ENCODE data around the gene MLLT6.

The MLLT6 gene

DNA sequence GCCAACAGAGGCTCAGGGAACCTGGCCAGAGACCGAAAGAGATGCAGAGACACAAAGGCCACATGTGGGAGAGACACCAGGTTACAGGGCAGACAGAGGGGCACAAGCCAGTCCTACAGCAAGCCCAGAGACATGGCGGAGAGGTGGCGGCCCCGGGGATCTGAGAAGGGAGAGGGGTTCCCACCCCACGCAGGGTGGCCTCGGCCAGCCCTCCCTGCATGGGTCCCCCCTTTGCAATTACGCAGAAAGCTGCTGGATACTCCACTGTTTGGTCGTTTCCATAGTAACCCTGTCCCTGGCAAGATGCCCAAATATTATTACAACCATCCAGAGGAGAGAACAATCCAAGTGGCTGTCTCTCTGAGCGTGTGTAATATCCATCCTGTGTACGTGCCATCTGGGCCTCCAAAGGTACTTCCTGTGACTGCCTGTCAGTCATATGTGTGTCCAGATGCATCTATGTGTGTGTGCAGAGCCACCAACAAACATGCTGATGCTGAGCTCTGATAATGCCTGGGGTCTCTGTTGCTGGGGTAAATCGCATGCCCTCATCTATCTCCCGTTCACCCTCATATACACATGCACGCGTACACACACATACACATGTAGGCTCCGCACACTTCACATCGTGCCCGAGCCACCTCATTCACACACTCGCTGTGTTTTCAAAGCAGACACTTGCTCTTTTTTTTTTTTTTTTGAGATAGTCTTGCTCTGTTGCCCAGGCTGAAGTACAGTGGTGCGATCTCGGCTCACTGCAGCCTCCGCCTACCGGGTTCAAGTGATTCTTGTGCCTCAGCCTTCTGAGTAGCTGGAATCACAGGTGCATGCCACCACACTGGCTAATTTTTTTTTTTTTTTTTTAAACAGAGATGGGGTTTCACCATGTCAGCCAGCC is 37.6 kb downstream of the MLLT6 start:
- no peak for DNase-seq (ENCODE audit: low spot score)

DNA sequence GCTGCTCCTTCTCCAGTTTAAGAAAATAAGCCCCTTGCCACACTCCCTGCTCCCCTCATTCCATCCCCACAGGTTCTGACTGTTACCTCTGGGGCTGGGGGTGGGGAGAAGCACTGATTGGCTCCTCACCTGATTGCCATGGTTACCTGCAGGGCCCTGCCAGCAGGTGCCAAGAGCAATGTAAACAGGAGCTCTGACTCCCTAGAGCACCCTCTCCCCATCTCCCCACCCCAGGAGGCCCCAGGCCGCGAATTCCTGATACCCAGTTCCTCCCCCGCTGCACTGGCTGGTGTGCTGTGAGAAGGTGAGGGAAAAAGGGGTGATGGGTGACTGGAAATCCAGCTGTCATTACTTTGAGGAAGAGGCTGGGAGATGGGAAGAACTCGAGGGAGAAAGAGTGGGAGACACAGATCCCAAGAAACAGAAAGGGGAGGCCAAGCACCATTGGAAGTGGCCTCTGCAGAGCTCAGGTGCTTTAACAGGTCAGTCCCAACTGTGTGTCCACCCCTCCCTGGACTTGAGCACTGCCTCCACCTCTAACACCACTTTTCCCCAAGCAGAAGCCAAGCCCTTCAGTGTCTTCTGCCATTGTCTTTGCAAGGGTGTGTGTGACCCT is 38.6 kb downstream of the MLLT6 start:
- no peak for DNase-seq (ENCODE audit: low spot score)

DNA sequence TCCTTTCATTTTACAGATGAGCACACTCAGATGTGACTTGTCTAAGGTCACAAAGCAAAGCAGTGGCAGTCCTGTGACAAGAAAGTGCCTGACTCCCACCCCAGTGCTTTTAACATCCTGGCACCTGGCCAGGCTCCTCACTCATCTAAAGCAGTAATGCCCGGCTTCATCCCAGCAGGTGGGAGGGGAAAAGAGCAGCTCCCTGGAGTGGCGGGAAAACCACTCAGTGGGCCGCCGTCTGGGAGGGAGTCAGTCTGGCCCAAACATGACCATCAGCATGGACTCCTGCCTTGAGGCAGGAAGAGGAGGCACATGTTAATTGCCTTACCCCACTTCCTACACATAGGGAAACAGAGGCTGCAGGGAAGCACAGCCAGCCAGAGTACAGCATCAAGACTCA is 40.5 kb downstream of the MLLT6 start:
- DNase-seq (ENCODE audit: low spot score), result no peak

DNA sequence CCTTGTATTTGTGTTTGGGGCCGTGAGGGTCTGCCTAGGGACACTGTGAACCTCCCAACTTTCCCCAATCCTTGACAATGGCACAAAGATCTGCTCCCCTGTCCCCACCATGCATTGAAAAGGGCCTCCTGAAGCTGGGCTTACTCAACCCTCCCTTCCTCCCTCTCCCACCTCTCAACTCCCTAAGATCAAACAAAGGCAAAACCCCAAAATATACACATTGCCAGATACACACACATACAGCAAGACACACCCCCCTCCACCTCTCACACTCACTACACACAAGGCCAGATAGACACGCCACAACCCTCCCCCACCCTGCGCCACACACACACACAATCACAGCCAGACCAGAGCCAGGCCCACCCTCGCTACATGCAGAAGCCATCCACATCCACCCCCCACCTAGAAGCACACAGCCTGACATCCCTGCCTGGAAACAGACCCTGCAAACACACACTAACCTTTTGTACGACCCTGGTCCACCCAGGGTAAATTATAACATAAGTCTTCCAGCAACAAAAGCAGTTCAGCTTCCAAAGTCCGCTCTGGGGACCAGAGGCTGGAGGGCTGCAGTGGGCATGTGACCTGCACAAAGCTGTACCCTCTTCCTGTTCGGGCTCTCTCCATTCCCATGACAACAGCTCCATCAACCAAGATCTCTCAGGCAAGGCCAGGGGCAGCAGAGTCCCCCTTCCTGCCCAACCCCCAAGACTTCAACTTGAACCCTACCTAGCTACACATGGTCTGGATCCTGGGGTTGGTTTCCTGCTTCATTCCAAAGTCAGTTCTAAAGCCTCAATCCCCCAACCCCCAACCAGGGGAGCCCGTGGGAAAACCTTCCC is 41.2 kb downstream of the MLLT6 start:
- no peak for DNase-seq (ENCODE audit: low spot score)

DNA sequence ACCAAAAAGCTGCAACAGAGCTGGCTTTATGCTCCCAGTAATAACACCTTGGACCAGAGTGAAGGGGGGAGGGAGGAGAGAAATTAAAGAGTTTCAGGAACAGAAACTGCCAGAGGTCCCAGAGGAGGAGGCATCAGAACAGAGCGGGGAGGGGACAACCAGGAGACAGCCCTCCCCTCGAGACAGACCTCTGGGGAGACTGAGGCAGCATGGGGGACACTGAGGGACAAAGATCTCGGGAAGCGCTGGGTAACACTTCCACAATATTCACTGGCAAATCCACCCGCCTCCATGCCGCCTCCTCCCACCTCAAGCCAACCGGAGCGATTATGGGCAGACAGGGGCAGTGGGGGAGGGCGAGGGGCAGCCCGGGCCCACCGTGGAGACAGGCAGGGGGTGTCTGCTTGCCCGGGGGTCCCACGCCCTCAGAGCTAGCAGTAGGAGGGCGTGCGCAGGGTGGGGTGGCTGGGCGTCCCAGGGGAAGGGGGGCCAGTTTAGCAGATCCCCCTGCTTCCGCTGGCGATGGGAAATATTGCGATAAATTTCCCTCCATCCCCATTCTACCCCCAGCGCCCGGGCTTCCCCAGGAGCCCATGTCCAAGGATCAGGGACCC is 41.9 kb downstream of the MLLT6 start:
- DNase-seq (ENCODE audit: low spot score), result peak; percentile 69

DNA sequence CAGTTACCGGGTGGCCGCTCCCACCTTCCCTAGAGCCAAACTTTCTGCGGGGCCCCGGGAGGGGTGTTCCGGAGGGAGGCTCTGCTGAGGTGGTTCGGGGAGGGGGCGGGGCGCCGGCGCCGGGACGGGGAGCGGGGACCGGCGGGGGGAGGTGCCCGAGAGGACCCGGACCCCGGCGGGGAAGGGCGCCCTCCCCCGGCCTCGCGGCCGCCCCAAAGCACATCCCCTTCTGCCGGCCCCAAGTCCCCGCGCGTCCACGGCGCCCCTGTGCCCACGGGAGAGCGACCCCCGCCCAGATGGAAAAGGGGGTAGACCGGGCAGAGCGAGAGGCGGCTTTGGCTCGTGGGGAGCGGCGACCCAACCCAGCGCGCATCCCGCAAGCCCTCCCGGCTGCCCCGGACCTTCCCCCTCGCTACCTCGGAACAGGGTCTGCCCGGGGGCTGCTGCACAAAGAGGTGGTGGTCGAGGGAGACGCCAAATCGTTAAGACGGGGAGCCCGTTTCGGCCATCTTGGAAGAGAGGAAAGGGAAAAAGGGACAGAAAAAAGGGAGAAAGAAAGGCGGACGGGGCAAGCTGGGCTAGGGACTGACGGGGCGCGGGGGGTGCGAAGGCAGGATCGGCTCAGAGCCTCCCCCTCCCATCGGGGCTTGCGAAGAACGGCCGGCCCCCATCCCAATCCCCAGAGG is 42.5 kb downstream of the MLLT6 start:
- no peak for DNase-seq (ENCODE audit: low spot score)

DNA sequence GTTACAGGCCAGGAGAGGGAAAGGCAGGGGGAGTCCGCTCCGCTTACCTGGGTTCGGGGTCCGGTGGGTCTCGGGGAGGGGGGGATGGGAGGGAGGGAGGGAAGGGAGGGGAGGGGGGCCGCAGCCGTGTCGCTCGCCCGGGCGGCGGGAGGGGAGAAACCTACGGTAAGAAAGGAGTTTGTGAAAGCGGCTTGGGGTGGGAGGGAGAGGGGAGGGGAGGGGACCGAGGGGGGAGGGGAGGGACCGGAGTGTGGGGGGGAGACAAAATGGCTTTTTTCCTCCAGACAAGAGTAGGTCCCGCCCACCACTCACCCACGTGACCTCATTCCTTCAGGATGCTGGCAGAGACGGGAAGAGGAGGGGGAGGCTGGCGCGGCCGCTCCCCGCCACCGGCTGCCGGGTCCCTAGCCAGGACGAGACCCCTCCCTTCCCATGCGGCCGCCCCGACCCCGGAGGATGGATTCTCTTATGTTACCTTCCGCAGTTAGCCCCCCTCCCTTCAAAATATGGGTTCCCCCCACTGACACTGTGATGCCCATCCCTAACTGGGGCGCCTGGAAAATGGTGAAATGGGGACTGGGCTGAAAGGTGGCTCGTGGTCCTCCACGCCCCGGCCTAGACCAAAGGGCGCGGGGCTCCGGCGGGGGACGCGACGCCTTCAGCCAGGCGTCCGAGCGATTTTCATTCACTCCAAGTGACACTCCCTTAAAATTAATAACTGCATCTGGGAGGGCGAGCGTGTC is 43.2 kb downstream of the MLLT6 start, which contains the start of gene PCGF2:
Gene PCGF2, minus strand, starts transcription at position 188 of the 743 bp plus-strand sequence. CDS start 7,934 bp downstream, outside the sequence.
- DNase-seq (ENCODE audit: low spot score), result no peak

DNA sequence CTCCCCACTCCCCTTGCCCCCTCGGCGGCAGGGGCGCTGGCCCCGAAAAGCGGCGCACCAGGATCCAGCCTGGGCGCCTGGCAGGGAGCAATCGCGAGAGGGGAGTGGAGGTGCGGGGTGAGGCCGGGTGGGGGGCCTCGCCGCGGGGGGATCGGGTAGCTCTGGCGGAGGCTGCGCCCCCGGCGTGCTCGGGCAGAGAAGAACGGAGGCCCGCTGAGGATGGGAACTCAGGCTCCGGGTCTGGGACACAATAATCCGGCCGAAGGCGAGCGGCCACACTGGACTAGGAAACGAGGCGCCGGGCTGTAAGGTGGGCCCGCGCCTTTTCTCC is 43.8 kb downstream of the MLLT6 start:
- no peak for DNase-seq (ENCODE audit: low spot score)

DNA sequence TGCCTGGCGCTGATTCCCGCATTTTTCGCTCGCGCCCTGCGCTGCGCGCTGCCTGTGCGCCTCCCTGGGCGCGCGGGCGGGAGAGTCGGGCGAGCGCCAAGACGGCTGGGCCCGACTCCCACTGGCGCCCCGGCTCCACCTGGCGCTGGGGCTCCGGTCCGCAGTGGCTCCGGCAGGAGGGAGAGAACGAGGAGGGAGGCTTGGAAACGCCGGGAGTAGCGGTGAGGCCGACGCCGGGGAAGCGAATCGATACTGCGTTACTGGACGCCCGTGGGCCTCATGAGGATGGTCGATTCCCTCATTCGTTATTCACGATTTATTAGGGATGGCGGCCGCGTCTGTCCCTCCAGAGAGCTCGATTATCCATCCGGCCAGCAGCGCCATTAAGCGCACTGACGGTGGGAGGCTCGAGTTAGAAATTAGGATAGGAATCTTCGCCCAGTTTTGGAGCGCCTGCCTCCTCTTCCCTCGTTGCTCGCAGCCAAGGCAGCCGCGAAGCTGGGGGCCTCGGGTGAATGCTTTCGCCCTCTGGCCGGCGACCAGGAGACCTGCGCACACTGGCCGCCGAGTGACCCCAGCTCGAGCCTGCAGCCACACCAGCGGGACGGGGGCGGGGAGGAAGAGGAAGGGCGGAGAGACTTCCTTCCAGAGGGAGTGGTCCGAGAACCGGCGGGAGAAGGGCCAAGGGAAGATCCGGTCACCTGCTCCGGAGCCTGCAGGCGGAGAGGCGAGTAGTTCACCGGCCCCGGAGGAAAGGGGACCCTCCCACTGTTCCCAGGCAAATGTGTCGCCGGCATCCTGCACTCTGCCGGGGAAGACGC is 44.4 kb downstream of the MLLT6 start:
- DNase-seq (ENCODE audit: low spot score), result no peak

DNA sequence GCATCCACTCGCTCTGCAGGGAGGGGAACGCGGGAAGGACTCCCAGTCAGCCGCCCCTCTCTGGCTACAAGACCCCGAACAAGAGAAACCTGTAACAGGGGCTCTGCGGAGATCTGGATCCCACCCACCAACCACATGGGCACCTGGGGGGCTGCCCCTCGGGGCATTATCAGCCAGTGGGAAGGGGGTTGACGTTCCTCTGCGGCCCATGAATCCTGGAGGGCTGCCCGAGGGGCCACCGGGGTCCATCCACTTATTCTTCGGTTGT is 44.9 kb downstream of the MLLT6 start:
- no peak for DNase-seq (ENCODE audit: low spot score)

DNA sequence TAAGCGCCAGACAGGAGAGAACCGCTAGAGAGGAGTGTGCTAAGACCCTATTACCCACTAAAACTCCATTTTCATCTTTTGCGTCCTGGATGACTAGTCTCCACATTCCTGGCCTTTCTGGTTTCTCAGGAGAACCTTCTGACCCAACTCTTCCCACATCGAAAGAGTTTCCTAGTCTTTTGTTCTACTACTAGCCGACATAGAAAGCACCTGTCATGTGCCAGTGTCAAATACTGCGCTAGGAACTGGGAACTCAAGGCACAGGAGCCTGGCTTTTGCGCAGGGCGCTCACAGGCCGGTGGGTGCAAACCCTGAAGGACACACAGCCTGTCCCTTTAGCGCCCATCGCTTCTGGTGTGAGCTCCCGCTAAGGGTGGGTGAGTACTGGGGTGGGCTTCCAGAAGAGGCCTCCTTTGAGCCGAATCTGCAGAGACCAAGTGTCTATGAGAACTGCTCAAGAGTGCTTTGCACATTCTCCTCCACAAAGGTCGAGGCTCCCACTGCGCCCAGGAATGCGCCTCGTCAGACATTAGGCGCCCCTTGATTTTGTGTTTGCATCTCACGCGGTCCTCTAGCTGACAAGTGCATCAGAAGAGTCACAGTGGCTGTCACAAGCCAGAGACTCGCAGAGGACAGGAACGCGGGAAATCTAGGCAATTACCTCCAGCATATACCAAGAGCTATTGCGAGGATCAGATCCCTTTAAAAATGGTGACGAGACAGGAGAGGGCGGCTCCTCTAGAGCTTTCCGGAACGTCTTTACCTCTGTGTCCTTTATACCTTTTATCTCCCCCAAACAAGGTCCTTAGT is 45.4 kb downstream of the MLLT6 start:
- DNase-seq (ENCODE audit: low spot score), result no peak

DNA sequence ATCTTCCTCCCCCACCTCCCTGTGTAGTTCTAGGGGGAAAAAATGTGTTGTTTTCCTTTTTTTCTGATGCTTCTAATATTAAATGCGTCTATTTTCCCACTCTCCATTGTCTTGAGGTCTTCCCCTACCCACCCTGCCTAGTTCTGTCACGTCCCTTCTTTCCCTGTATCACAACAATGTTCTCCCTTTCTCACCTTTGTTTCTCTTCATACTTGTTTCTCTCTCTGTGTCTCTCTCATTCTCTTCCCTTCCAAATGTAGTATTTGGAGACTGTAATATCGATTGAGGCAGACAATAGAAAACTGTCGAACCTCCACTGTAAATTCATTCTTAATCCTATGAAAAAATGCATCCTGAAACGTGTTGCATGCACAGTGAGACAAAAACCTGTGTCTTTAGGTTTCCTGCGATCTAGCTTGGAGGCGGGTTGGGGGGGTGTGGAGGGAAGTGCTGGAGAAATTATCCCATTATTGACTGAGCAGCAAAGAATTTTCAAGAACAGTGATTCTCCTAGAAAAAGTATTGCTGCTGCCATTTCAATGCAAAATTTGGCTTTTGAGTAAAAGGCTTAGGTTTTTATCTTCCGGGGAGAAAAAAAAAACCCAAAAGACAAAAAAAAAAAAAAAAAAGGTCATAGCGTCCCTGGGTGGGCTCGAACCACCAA is 46.2 kb downstream of the MLLT6 start:
- DNase-seq (ENCODE audit: low spot score), result no peak

DNA sequence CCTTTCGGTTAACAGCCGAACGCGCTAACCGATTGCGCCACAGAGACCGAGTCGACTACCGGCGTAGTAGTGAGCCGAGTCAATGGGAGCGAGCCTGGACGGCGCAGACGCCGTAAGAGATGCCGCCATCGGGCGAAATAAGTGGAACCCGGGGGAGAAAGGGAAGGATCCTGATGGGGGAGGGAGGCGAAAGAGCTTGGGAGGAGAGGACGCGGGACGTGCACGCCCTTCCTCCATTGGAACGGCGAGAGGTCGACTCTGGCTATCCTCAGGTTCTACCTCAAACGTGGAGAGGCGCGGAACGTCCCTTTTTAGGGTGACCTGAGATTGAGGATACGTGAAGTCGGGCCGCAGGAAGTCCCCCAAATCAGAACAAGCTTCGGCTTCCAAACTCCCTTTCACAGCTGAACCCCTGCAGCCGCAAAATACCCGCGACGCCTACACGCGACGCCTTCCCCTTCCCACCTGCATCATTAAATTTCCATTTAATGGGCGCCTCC is 46.8 kb downstream of the MLLT6 start:
- DNase-seq (ENCODE audit: low spot score), result peak; percentile 58

DNA sequence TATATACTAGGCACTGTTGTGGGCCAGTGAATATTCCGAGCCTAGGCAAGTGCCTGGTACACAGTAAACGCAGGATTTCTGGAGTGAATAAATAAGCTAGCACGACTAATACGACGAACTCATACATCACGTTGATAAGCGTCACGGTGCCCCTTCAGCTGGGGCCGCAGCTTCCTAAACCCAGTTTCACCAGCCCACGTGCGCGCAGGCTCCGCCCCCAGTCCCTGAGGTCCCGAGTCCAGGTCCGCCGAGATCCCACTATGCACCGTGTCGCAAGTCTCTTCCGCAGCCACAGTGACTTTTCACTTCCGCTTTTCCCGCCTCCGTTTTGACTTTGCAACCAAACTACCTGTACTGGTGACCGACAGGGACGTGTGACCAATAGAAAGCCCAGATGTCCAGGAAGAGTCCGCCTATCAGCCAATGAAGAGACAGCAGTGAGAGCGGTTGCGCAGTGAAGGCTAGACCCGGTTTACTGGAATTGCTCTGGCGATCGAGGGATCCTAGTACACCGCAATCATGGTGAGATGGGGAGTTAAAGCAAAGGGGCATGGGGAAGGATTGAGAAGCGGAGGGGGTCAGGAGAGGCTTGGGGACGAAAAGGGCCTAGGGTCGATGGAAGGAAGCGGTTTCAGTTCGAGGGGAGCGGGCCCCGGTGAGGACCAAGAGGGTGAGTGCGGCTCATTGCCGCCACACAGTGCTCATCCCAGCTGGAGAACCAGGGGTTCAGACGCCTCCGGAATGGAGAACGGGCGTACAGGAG is 47.4 kb downstream of the MLLT6 start, which contains the start of gene PSMB3:
Gene PSMB3, plus strand, starts transcription at position 434 of the 763 bp plus-strand sequence. Its CDS starts 86 bp downstream, at position 520.
- DNase-seq (ENCODE audit: low spot score), result peak; percentile 98

DNA sequence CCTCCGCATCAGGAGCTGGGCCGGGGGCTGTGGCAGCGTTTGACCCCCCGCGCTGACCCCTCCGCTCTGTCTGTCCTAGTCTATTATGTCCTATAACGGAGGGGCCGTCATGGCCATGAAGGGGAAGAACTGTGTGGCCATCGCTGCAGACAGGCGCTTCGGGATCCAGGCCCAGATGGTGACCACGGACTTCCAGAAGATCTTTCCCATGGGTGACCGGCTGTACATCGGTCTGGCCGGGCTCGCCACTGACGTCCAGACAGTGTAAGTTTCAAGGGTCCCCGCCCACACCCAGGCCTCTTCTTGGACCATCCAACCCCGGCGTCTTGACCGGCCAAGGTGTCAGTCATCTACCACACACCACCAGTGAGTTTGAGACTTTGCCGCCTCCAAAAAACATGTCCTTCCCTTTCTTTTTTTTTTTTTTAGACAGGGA is 48.0 kb downstream of the MLLT6 start:
- no peak for DNase-seq (ENCODE audit: low spot score)

DNA sequence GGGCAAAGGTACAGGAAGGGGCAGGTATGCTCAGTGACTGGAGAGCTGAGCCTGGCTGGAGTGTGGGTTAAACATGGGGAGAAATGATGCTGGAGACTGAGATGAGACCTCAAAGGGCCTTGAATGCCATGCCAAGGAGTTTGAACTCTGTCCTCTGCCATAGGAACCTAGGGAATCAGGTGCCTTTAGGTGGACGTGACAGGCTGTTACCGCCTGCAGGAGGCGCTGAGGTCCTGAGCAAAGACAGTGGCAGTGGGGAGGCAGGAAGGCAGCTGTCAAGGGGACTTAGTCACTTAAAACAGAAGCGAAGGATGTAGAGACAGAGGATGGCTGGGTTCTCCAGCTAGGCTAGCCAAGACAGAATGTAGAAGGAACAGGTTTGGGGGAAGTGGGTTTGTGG is 56.5 kb downstream of the MLLT6 start:
- DNase-seq (ENCODE audit: low spot score), result no peak

DNA sequence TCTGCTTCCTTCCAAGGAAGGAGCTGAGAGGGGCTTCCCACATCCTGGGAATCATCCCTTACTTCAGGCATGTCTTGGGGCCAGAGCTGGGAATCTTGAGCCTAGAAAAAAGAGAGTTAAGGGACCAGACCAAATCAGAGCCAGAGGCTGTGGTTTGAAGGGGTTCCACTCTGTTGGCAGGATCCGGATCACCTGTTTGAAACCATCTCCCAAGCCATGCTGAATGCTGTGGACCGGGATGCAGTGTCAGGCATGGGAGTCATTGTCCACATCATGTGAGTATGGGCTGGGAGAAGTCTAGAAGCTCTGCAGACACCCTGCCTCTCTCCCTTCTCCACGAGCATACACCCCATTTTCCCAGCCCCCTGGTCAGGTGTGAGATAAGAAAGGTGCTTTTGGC is 57.2 kb downstream of the MLLT6 start:
- no peak for DNase-seq (ENCODE audit: low spot score)

DNA sequence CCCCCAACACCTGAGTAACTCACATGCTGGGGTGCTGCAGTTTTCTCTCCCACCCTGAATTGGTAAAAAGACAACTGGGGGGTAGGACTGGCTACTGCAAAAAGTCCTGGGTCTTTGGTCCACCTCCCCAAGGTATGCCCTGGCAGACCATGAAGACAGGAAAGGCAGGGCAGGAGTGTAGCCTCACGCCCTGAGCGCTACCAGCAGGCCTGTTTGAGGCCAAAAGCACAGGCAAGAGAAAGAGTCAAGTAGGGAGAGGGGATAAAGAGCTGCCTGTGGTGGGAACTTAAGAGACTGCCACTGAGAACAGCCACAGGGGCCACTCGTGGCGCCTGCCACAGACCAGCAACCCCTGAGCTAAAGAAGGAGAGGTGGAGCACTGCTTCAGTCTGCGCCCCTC is 61.3 kb downstream of the MLLT6 start:
- no peak for DNase-seq (ENCODE audit: low spot score)
